B cell (primary cell): ENCODE measurements around the gene CPEB3. TPM values are rescaled to one million over a fixed set of nuclear protein-coding genes. Genes with fewer than 3 reads are reported as not detected.

Experiments
- ATAC-seq: fragments of 200-7000 bp; cut with Tn5 transposase; one replicate; pipeline ENCODE4 v1.10.0; 2021; ENCODE audit warnings: low read depth, mild to moderate bottlenecking, moderate number of reproducible peaks, moderate library complexity
- CTCF ChIA-PET: fragments of 350-600 bp; sonication (Branson Sonifier 250); formaldehyde crosslinking; loops from one replicate; lab custom pipeline; 2021; ENCODE audit warnings: antibody characterized with exemption, inconsistent platforms; lab: Charles Lee
- POLR2A ChIA-PET: fragments of 350-600 bp; sonication (Branson Sonifier 250); formaldehyde crosslinking; loops from one replicate; lab custom pipeline; 2021; ENCODE audit warnings: antibody characterized with exemption; lab: Charles Lee
- DNase-seq: peaks from one replicate; pipeline ENCODE4 v3.0.0; 2013
- H2AFZ ChIP-seq: 2 replicates; pipeline ENCODE4 v1.6.1; 2012; ENCODE audit warnings: mild to moderate bottlenecking, low read depth, low read length; ENCODE audit not compliant: insufficient read depth, poor library complexity, severe bottlenecking
- H3K27ac ChIP-seq, 2 donors: 1 replicate in 1 of 2; 2 replicates in 1 of 2; pipeline ENCODE4 v1.5.1; 2012 to 2013; ENCODE audit warnings: low read length in 2 of 2, mild to moderate bottlenecking in 2 of 2, moderate library complexity in 1 of 2
- H3K27me3 ChIP-seq, 4 experiments: fragments of 200-600 bp in 1 of 4; sonication (generic) in 1 of 4; replicated peaks in 1 of 4; 1 replicate in 2 of 4; 2 replicates in 2 of 4; pipeline versions ENCODE4 v1.6.1 to v1.7.0; 2013 to 2016; ENCODE audit warnings: low read length in 3 of 4, mild to moderate bottlenecking in 2 of 4, mixed read lengths in 1 of 4, moderate library complexity in 1 of 4; ENCODE audit not compliant: insufficient read depth in 4 of 4, control insufficient read depth in 3 of 4; ENCODE audit errors: control extremely low read depth in 1 of 4
- H3K36me3 ChIP-seq, 2 experiments: replicated peaks in 1 of 2; 1 replicate in 1 of 2; 2 replicates in 1 of 2; pipeline versions ENCODE4 v1.6.1 to v1.7.1; 2013; ENCODE audit warnings: low read length in 1 of 2; ENCODE audit not compliant: insufficient read depth in 2 of 2, control insufficient read depth in 1 of 2; ENCODE audit errors: control extremely low read depth in 1 of 2, extremely low read depth in 1 of 2
- H3K4me1 ChIP-seq, 2 donors: fragments of 200-600 bp in 1 of 2; sonication (generic) in 1 of 2; 1 replicate in 1 of 2; 2 replicates in 1 of 2; pipeline versions ENCODE4 v1.5.1 to v1.6.1; 2013 to 2017; ENCODE audit warnings: low read length in 2 of 2; ENCODE audit not compliant: control insufficient read depth in 2 of 2, insufficient read depth in 2 of 2
- H3K4me2 ChIP-seq: replicated peaks from 2 replicates; pipeline ENCODE3; 2012; ENCODE audit warnings: mild to moderate bottlenecking, low read depth, low read length; ENCODE audit not compliant: poor library complexity, severe bottlenecking
- H3K4me3 ChIP-seq, 5 experiments: fragments of 200-600 bp in 1 of 5; sonication (generic) in 1 of 5; 1 replicate in 3 of 5; 2 replicates in 2 of 5; pipeline versions ENCODE4 v1.5.1 to v1.7.0; 2011 to 2016; ENCODE audit warnings: low read length in 4 of 5, mild to moderate bottlenecking in 4 of 5, low read depth in 2 of 5, control low read depth in 1 of 5, moderate library complexity in 1 of 5; ENCODE audit not compliant: insufficient read depth in 1 of 5; ENCODE audit errors: control extremely low read depth in 1 of 5, extremely low read depth in 1 of 5
- H3K79me2 ChIP-seq: fragments of 200-600 bp; sonication (generic); one replicate; pipeline ENCODE4 v1.6.0; 2016; ENCODE audit warnings: low read length; ENCODE audit not compliant: control insufficient read depth, insufficient read depth
- H3K9ac ChIP-seq: fragments of 200-600 bp; sonication (generic); 2 replicates; pipeline ENCODE4 v1.6.1; 2017; ENCODE audit warnings: mild to moderate bottlenecking, low read length, moderate library complexity
- H3K9me3 ChIP-seq, 3 donors: one replicate each; pipeline versions ENCODE4 v1.6.1 to v1.7.1; 2013; ENCODE audit warnings: low read length in 2 of 3; ENCODE audit not compliant: control insufficient read depth in 2 of 3, insufficient read depth in 1 of 3; ENCODE audit errors: control extremely low read depth in 1 of 3
- H4K20me1 ChIP-seq: 2 replicates; pipeline ENCODE4 v1.6.0; 2012; ENCODE audit warnings: mild to moderate bottlenecking, low read length; ENCODE audit not compliant: insufficient read depth, control insufficient read depth, poor library complexity, severe bottlenecking
- H3K27ac Mint-ChIP-seq: one replicate; pipeline ENCODE4 v1.8.0; 2021; ENCODE audit warnings: mixed read lengths
- H3K27me3 Mint-ChIP-seq: one replicate; pipeline ENCODE4 v1.8.0; 2021; ENCODE audit warnings: mixed read lengths
- H3K4me1 Mint-ChIP-seq: one replicate; pipeline ENCODE4 v1.8.0; 2021; ENCODE audit warnings: mixed read lengths
- H3K4me3 Mint-ChIP-seq: one replicate; pipeline ENCODE4 v1.8.0; 2021; ENCODE audit warnings: mixed read lengths
- H3K9me3 Mint-ChIP-seq: one replicate; pipeline ENCODE4 v1.8.0; 2022; ENCODE audit warnings: mixed read lengths; ENCODE audit not compliant: insufficient read depth
- EZH2 ChIP-seq: IDR thresholded peaks from 2 replicates; pipeline ENCODE4 v1.6.1; 2012; ENCODE audit warnings: borderline replicate concordance, low read depth, mild to moderate bottlenecking, moderate library complexity, low read length; ENCODE audit not compliant: insufficient read depth, poor library complexity, severe bottlenecking
- WGBS: methylation state at CpG from one replicate; pipeline ENCODE4 v1.1.5; 2013; ENCODE audit warnings: missing lambda C conversion rate; ENCODE audit not compliant: insufficient coverage; 5-methylcytosine and 5-hydroxymethylcytosine counted together
- intact Hi-C: fragments of 100-400 bp; cut with micrococcal nuclease; formaldehyde crosslinking; loops from one replicate; pipeline ENCODE4 v1.10.0; 2022
- polyA plus RNA-seq: library from polyadenylated mRNA; depleted of rRNA; stranded (reverse); fragments of >200 nt; gene quantifications from 2 replicates; pipeline ENCODE4 v1.2.3, GENCODE V29; 2012
- total RNA-seq, 2 donors: library from RNA; stranded (reverse); fragments of 120-200 nt in 1 of 2; gene quantifications; 1 replicate in 1 of 2; 2 replicates in 1 of 2; pipeline versions ENCODE4 v1.2.3 to v1.2.4, GENCODE V29; 2013 to 2022
- TF ChIP-seq, protein P1 (sequence below): fragments of 200-600 bp; IDR thresholded peaks from one replicate; pipeline ENCODE4 v1.8.0; 2022; ENCODE audit warnings: antibody characterized with exemption, mild to moderate bottlenecking

Gene CPEB3
- total and polyA plus RNA-seq, 2 donors (not counting 1 experiment from before 2014, with no cell fraction given): 1.6 to 6.7 TPM

DNA sequence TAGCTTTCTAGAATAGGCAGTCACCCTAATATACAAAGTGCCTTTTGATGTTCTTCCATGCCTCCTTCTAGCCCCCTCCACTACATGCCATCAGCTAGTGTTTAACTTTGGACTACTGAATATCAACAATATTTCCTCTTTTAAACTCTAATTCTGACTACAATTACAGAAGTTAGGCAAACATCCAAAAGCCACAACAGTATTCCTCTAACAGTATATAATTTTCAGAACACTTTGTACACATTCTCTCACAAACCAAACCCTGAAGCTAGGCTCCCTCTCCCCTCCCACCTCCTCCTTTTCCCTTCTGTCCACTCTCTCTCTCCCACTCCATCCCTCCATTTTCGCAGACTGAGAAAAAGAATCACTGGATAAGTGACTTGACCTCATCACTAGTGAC is 59.7 kb downstream of the CPEB3 start:
- no peak for ATAC-seq
- H3K27me3 ChIP-seq: no peaks in the 10 kb centered on the region
- WGBS: 100% methylated on average over 1 of the region's 1 CpG
- H3K4me1 ChIP-seq: no peaks in the 10 kb centered on the region
- peaks cover 0 to 5% of the 10 kb centered on the region in 2 experiments for H3K36me3 ChIP-seq
- TF ChIP-seq, protein P1, sequence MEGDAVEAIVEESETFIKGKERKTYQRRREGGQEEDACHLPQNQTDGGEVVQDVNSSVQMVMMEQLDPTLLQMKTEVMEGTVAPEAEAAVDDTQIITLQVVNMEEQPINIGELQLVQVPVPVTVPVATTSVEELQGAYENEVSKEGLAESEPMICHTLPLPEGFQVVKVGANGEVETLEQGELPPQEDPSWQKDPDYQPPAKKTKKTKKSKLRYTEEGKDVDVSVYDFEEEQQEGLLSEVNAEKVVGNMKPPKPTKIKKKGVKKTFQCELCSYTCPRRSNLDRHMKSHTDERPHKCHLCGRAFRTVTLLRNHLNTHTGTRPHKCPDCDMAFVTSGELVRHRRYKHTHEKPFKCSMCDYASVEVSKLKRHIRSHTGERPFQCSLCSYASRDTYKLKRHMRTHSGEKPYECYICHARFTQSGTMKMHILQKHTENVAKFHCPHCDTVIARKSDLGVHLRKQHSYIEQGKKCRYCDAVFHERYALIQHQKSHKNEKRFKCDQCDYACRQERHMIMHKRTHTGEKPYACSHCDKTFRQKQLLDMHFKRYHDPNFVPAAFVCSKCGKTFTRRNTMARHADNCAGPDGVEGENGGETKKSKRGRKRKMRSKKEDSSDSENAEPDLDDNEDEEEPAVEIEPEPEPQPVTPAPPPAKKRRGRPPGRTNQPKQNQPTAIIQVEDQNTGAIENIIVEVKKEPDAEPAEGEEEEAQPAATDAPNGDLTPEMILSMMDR: no peak
- TF ChIP-seq EZH2: no peak
- POLR2A ChIA-PET: no interaction called here
- Mint-ChIP-seq H3K4me1 (peaks cover 3% of the 10 kb centered on the region), H3K27me3 (no peaks in the 10 kb centered on the region), H3K9me3 (no peaks in the 10 kb centered on the region), H3K4me3 (no peak overlapping the region), H3K27ac (no peak overlapping the region)
- H2AFZ ChIP-seq: no peak overlapping the region
- intact Hi-C loops: no loop called here
- H3K4me2 ChIP-seq: no peak overlapping the region
- CTCF ChIA-PET: interaction anchor here (0.7 kb wide), 1 partner anchor 86 kb away, joined by 4 read pairs; no protein-coding TSS in a partner anchor
- peaks cover 20% of the 10 kb centered on the region for H3K79me2 ChIP-seq
- DNase-seq: no peak
- no peak overlapping the region for H3K27ac ChIP-seq
- no peak overlapping the region for H3K4me3 ChIP-seq
- no peak overlapping the region for H3K9ac ChIP-seq
- no peaks in the 10 kb centered on the region for H3K9me3 ChIP-seq
- H4K20me1 ChIP-seq: no peaks in the 10 kb centered on the region

DNA sequence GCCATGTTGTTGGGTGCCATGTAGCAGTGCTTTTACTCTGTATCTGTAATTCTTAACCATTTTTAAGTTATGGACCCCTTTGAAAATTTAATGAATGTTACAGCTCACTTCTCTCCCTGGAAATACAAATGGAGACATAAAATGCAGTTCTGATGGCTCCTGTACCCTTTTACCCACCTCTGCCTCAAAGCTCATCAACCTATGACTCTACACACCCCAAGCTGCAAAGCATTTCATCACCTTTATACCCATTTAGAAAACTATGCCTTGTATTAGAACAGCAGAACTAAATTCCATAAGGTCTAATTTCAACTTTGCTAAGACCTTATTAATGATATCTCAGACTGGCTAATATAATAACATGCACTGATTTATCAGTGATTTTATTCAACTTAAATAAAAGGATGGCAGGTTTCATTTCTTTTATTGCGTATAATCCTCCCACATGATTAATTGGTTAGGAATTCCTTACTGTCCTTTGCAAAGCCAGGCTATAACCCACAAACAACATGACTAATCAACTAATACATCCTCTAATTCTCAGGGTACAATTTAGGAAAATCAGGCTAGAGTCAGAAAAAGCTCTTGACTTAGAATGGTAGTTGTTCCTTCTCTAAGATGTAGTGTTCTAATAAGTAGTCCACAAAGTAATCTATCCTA is 68.1 kb downstream of the CPEB3 start:
- Mint-ChIP-seq H3K4me3 (no peak overlapping the region), H3K27ac (no peak overlapping the region), H3K27me3 (no peaks in the 10 kb centered on the region), H3K4me1 (no peaks in the 10 kb centered on the region), H3K9me3 (no peaks in the 10 kb centered on the region)
- Histone ChIP-seq H3K36me3 (peaks cover 0 to 2% of the 10 kb centered on the region in 2 experiments), H3K4me2 (no peak overlapping the region), H3K79me2 (peaks cover 3% of the 10 kb centered on the region), H4K20me1 (no peaks in the 10 kb centered on the region), H3K9ac (no peak overlapping the region), H3K9me3 (no peaks in the 10 kb centered on the region), H2AFZ (no peak overlapping the region), H3K4me1 (no peaks in the 10 kb centered on the region), H3K4me3 (no peak overlapping the region), H3K27ac (no peak overlapping the region), H3K27me3 (no peaks in the 10 kb centered on the region)
- ATAC-seq (no peak), DNase-seq (no peak)
- ChIA-PET CTCF (interaction anchor here (0.7 kb wide), 1 partner anchor 295 kb away, joined by 3 read pairs; no protein-coding TSS in a partner anchor), POLR2A (interaction anchor here (0.7 kb wide), 1 partner anchor 140 kb away, joined by 3 read pairs; no protein-coding TSS in a partner anchor)
- no CpG with 5 or more reads among the region's 1 CpG for WGBS
- TF ChIP-seq, protein P1: no peak
- TF ChIP-seq EZH2: no peak
- intact Hi-C loops: no loop called here
